Measurements from ENCODE around the gene ZC3H18.
"Not testable (repeated sequence)": the region's sequence is repeated elsewhere in the genome, so short reads cannot be mapped to it uniquely, and the experiment has no call there.

The ZC3H18 gene

GRCh38 chr16:88659160-88659559, 89.0 kb downstream of the ZC3H18 start:
- H3K9me3 Mint-ChIP-seq: no peaks in the 10 kb centered on the region
- H3K27ac Mint-ChIP-seq: peak overlapping the region in 1 of 2 donors; percentile 30
- no peak for ATAC-seq
- no peak overlapping the region for H3K4me3 Mint-ChIP-seq
- peaks cover 22% of the 10 kb centered on the region for H3K4me1 Mint-ChIP-seq
- H3K27me3 Mint-ChIP-seq: no peaks in the 10 kb centered on the region
- no peak for DNase-seq

- H3K4me1 Mint-ChIP-seq: peaks cover 25% of the 10 kb centered on the region
- H3K27ac Mint-ChIP-seq: no peak overlapping the region
These were observed 91.3 kb downstream of the ZC3H18 start for GRCh38 chr16:88661468-88661867.

DNA sequence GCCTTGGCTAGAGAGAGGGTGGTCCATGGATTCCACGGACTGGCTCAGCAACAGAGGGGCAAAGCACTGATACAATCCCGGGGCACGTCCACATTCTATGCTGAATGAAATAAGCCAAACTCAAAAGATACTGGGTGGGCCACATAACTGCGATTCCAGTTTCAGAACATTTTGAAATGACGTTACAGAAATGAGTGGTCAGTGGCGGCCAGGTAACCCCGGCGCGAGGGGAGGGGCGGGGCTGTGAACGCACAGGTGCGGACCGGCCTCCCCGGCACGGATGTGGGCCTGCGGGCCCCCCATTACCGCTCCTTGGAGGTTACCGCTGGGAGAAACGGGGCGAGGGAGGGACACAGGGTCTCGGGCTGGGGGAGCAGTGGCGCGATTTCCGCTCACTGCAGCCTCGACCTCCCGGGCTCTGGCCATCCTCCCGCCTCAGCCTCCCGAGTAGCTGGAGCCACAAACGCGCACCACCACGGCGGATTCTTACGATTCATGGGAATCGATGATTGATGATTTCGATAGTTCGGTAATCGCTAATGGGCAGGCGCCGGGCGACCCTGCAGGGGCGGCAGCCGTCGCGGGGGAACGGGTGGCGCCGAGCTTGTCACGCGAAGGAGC, 92.1 kb downstream of the ZC3H18 start:
- peak; percentile 4 for ATAC-seq
- no peaks in the 10 kb centered on the region for H3K9me3 Mint-ChIP-seq

More at GRCh38 chr16:88661468-88661867, 91.3 kb downstream of the ZC3H18 start:
- H3K9me3 Mint-ChIP-seq: no peaks in the 10 kb centered on the region
- DNase-seq: no peak
- ATAC-seq: no peak
- peak overlapping the region in 1 of 2 donors; percentile 81 for H3K4me3 Mint-ChIP-seq
- H3K27me3 Mint-ChIP-seq: no peaks in the 10 kb centered on the region

DNA sequence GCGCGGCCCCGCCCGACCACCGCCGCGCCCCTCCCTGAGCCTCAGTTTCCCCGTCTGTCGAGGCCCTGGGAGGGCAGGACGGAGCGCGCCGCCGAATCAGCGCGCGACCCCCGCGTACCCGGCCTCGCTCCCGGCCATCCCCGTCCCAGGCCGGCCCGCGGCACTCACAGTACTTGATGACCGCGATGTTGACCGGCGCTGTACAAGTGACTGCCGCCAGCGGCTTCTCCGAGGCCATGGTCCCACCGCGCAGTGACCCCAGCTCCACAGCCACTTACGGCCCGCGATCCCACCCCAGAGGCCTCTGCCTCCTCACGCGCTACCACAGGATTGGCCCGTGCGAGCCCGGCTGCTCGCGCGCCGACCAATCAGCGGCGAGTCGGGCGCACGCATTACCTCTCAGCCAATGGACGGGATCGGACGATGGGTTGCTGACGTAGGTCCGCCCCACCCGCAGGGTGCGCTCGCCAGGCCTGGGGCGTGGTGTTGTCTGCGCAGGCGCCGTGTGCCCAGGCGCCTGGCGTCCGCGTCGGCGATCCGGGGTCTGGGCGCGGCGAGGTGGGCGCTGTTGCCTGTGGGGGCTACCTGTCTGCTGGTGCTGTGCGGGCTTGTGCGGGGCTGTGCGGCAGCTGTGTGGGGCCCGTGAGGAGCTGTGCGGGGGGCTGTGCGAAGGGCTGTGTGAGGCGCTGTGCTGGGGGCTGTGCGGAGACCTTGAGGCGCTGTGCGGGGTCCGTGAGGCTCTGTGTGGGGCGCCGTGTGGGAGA, 92.8 kb downstream of the ZC3H18 start, which contains the start of gene MVD:
Gene MVD (minus strand): TSS at position 249 of the 764 bp plus-strand sequence. CDS start 11 bp downstream, at position 238.
- peak within 1 kb of the TSS; percentile 91 to 96 for H3K27ac Mint-ChIP-seq
- no peaks in the 10 kb centered on the region for H3K9me3 Mint-ChIP-seq
- no peaks in the 10 kb centered on the region for H3K27me3 Mint-ChIP-seq
- ATAC-seq (peak; percentile 98), DNase-seq (peak; percentile 94 to 97)
- peaks cover 31% of the 10 kb centered on the region for H3K4me1 Mint-ChIP-seq
- H3K4me3 Mint-ChIP-seq: peak within 1 kb of the TSS; percentile 94 to 97

More for the DNA sequence above, 92.1 kb downstream of the ZC3H18 start:
- H3K27me3 Mint-ChIP-seq: no peaks in the 10 kb centered on the region
- H3K27ac Mint-ChIP-seq: peak overlapping the region; percentile 69 to 76
- DNase-seq: peak in 1 of 2 donors; percentile 32
- peak overlapping the region; percentile 81 to 97 for H3K4me3 Mint-ChIP-seq
- H3K4me1 Mint-ChIP-seq: peaks cover 29% of the 10 kb centered on the region

GRCh38 chr16:88665148-88665547, 94.9 kb downstream of the ZC3H18 start:
- no peaks in the 10 kb centered on the region for H3K27me3 Mint-ChIP-seq
- no peaks in the 10 kb centered on the region for H3K9me3 Mint-ChIP-seq
- peaks cover 26% of the 10 kb centered on the region for H3K4me1 Mint-ChIP-seq
- peak overlapping the region; percentile 13 to 35 for H3K4me3 Mint-ChIP-seq
- ATAC-seq: no peak
- H3K27ac Mint-ChIP-seq: no peak overlapping the region
- DNase-seq: no peak

- Mint-ChIP-seq H3K9me3 (no peaks in the 10 kb centered on the region), H3K4me1 (peaks cover 26% of the 10 kb centered on the region), H3K27ac (no peak overlapping the region), H3K4me3 (no peak overlapping the region), H3K27me3 (no peaks in the 10 kb centered on the region)
- no peak for ATAC-seq
- DNase-seq: no peak
These were observed 95.4 kb downstream of the ZC3H18 start for GRCh38 chr16:88665570-88665969.

DNA sequence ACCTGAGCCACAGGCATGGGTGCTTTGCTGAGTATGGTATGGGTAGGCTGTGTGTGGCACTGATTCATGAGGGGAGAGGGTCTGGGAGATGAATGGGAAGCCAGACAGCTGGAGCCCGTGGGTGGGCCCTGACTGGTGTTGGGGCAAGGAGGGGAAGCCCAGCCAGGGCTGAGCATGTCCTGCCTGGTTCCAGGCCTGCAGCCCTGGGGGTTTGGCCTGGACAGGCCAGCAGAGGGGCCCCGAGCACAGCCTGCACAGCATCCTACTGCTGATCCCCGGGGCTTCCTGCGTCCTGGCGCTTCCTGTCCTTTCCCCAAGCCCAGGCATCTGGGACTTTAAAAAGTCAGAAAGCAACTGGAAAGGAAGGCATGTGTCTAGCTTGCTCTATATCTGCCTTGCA, 97.3 kb downstream of the ZC3H18 start:
- Mint-ChIP-seq H3K4me1 (peaks cover 12% of the 10 kb centered on the region), H3K9me3 (no peaks in the 10 kb centered on the region), H3K27ac (no peak overlapping the region), H3K27me3 (no peaks in the 10 kb centered on the region), H3K4me3 (no peak overlapping the region)
- DNase-seq (no peak), ATAC-seq (no peak)

DNA sequence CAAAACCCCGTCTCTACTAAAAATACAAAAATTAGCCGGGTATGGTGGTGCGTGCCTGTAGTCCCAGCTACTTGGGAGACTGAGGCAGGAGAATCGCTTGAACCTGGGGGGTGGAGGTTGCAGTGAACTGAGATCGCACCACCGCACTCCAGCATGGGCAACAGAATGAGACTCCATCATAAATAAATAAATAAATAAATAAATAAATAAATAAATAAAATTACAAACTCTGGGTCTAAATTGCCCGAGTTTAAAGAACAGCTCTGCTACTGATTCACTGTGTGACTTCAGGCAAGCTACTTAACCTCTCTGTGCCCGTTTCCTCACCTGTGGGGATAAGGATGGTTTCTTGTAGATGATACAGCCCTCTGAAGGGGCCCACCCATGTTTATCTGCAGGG, 99.3 kb downstream of the ZC3H18 start:
- H3K4me3 Mint-ChIP-seq, H3K27me3 Mint-ChIP-seq, ATAC-seq, H3K4me1 Mint-ChIP-seq, DNase-seq, H3K9me3 Mint-ChIP-seq, H3K27ac Mint-ChIP-seq: not testable (repeated sequence)

- Mint-ChIP-seq H3K27me3 (no peaks in the 10 kb centered on the region), H3K27ac (no peak overlapping the region), H3K4me1 (peaks cover 6% of the 10 kb centered on the region), H3K4me3 (no peak overlapping the region), H3K9me3 (no peaks in the 10 kb centered on the region)
- DNase-seq (no peak), ATAC-seq (no peak)
These were observed 99.8 kb downstream of the ZC3H18 start for GRCh38 chr16:88669980-88670379.

DNA sequence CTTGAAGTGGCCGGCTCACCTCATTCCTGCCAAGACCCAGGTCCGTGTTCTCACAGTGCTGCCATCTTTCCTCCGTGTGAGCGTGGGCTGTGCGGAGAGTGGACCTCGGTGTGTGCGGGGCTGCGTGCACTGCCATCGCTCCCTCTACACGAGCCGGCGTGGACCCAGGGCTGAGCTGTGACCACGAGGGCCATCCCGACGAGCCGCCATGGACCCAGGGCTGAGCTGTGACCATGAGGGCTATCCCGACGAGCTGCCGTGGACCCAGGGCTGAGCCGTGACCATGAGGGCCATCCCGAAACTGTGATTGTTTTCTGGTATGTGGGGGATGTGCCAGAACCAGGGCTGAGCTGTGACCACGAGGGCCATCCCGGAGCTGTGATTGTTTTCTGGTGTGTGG, 101.6 kb downstream of the ZC3H18 start:
- no peak overlapping the region for H3K4me3 Mint-ChIP-seq

DNA sequence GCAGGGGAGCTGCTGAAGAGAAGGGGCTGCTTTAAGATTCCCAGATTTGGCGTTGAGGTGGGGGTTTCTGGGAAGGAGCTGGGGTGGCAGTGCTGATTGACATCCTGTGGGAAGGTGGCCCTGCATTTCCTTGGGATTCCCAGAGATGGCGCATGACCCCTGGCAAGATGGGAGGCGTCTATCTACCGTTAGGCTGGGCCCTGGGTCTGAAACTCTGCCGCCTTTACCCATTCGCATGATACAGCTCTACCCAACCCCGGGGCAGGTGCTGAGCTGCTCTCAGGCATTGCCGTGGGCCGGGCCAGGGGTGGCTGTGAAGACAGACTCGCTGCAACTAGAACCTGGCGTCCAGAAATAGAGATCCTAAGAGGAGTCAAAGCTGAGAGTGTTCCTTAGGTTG, 102.6 kb downstream of the ZC3H18 start:
- no peak for DNase-seq
- no peaks in the 10 kb centered on the region for H3K4me1 Mint-ChIP-seq
- no peaks in the 10 kb centered on the region for H3K9me3 Mint-ChIP-seq
- no peak overlapping the region for H3K27ac Mint-ChIP-seq
- H3K4me3 Mint-ChIP-seq: no peak overlapping the region
- no peak for ATAC-seq
- H3K27me3 Mint-ChIP-seq: no peaks in the 10 kb centered on the region

More for the DNA sequence above, 101.6 kb downstream of the ZC3H18 start:
- DNase-seq (no peak), ATAC-seq (no peak)
- Mint-ChIP-seq H3K27me3 (no peaks in the 10 kb centered on the region), H3K27ac (peak overlapping the region in 1 of 2 donors; percentile 93), H3K4me1 (peaks cover 6% of the 10 kb centered on the region), H3K9me3 (no peaks in the 10 kb centered on the region)

DNA sequence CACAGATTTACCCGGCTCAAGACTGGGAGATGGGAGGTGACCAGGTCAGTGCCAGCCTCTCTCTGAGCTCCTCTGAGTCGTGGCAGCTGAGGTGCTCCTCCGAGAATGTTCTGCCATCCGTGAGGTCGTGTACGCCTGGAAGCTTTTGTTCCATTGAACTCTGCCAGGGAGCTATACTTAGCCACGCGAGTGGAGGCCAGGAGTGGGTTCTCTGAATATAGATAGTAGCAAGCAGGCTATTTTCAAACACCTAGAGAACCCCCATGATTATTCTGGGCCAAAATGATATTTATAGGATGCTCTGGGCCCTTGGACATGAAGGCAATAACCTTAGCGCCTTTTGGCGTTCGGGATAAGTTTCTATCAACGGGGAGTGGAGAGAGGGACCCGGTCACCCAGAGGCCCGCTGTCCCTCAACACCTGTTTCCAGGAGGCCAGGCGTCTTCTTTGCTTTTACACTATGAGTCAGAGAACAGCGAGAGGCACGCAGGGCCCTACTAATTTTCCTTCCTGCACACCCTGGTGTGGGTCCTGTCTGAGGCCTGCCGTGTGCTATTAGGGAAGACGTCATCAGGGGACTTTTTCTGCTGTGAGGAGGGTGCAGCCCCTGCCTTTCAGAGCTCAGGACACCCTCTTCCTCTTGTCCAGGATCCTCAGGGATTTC, 103.6 kb downstream of the ZC3H18 start:
- no peaks in the 10 kb centered on the region for H3K9me3 Mint-ChIP-seq
- no peak for ATAC-seq
- peak overlapping the region in 1 of 2 donors; percentile 22 for H3K27ac Mint-ChIP-seq
- H3K4me3 Mint-ChIP-seq: no peak overlapping the region
- H3K27me3 Mint-ChIP-seq: no peaks in the 10 kb centered on the region
- DNase-seq: no peak
- H3K4me1 Mint-ChIP-seq: no peaks in the 10 kb centered on the region

GRCh38 chr16:88676502-88677242, 106.5 kb downstream of the ZC3H18 start:
- Mint-ChIP-seq H3K27me3 (no peaks in the 10 kb centered on the region), H3K4me1 (peaks cover 10% of the 10 kb centered on the region), H3K4me3 (no peak overlapping the region), H3K9me3 (no peaks in the 10 kb centered on the region), H3K27ac (no peak overlapping the region)
- no peak for ATAC-seq
- no peak for DNase-seq

DNA sequence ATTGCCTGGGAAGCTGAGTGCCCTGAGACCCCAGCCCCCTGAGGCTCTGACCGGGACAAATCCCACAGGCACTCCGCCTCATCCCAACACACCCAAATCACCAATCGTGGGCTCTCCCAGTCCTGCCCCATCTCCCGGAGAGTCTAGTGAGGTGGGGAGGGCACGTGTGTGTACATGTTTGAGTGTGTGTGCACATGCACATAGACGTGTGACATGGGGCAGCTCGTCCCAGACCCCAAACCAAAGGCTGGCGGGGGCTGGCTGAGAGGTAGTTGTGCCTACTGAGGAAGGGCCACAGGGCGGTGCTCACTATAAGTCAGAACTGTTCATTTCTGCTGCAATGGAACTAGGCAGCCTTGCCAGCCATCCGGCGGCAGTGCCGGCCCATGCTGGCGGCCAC, 107.5 kb downstream of the ZC3H18 start:
- no peak overlapping the region for H3K27ac Mint-ChIP-seq
- H3K4me1 Mint-ChIP-seq: peaks cover 21% of the 10 kb centered on the region
- DNase-seq (no peak), ATAC-seq (no peak)
- no peaks in the 10 kb centered on the region for H3K9me3 Mint-ChIP-seq
- H3K27me3 Mint-ChIP-seq: no peaks in the 10 kb centered on the region
- no peak overlapping the region for H3K4me3 Mint-ChIP-seq

DNA sequence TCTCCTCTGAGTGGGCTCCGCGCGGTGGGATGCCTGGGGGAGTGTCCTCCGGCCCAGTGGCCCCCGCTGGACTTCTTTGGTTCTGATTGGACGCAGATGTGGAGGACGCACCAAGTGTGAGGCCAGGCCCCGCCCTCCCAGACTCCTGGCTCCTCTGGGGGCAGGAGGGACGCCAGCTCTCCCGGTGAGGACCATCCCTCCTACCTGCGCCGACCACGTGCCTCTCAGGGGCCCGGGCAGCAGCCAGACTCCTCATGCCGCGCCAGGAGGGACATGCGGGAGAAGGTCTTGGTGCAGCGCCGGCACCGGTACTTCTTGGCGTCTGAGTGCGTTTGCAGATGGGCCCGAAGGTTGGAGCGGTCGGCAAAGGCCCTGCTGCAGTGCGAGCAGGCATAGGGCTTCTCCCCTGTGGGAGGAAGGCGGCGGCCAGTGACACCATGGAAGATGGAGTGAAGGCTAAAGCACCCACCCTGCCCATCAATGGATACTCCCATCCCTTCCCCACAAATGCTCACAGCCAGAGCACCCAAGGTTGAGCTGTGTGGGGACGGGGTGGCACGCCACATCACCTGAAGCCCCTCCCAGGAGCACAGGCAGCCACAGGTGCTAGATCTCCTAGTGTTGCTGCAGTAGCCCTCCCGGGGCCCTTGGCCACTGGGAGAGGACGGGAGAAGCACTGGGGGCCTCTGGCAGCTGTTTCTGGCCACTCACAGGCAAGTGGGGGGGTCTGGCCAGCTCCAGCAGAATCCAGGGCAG, 108.2 kb downstream of the ZC3H18 start:
- no peak for DNase-seq
- Mint-ChIP-seq H3K27me3 (no peaks in the 10 kb centered on the region), H3K9me3 (no peaks in the 10 kb centered on the region), H3K27ac (no peak overlapping the region), H3K4me1 (peaks cover 25% of the 10 kb centered on the region), H3K4me3 (no peak overlapping the region)
- no peak for ATAC-seq
